Measurements from ENCODE around the gene NELL1.

- no peak for TF ChIP-seq CTCF (conservative IDR thresholded peaks at IDR 0.05 in 1 of 2, IDR thresholded peaks at IDR 0.05 in 1 of 2; ENCODE audit: extremely low read depth in 1 of 2, insufficient read depth in 1 of 2, low read depth in 1 of 2, low read length in 2 of 2)
- TF ChIP-seq EZH2 (IDR thresholded peaks at IDR 0.05; ENCODE audit: borderline replicate concordance, low read length) = no peak
Observed at GRCh38 chr11:20795005-20795404, 125.6 kb downstream of the NELL1 start.

Data from mammary epithelial cell (primary cell).